SK-N-SH (cell line): ENCODE measurements around the gene FBXW11. TPM values are rescaled to one million over a fixed set of nuclear protein-coding genes. Genes with fewer than 3 reads are reported as not detected.

Experiments used
- CTCF ChIA-PET: fragments of 300-600, 350-600 bp; formaldehyde crosslinking; extraction: SDS; loops from one replicate; lab custom pipeline; 2021; lab: Yijun Ruan, JAX
- POLR2A ChIA-PET: fragments of 350-600 bp; sonication (Branson Sonifier 250); formaldehyde crosslinking; extraction: SDS; loops from one replicate; lab custom pipeline; 2020; ENCODE audit warnings: antibody characterized with exemption, inconsistent platforms; lab: Yijun Ruan, JAX
- DNase-seq: peaks from one replicate; pipeline ENCODE4 v3.0.0; 2012
- H2AFZ ChIP-seq: fragments of 200-600 bp; sonication (generic); 2 replicates; pipeline ENCODE4 v1.8.1; 2016; ENCODE audit warnings: antibody characterized with exemption, mild to moderate bottlenecking, low read depth
- H3F3A ChIP-seq: fragments of 200-600 bp; sonication (generic); replicated peaks from 2 replicates; pipeline ENCODE3; 2016; ENCODE audit warnings: antibody characterized with exemption, mild to moderate bottlenecking; ENCODE audit not compliant: insufficient read depth
- H3K27ac ChIP-seq, 2 experiments: fragments of 200-500 bp in 1 of 2; fragments of 200-600 bp in 1 of 2; sonication (Bioruptor generic) in 1 of 2; sonication (generic), shearing (Covaris generic) in 1 of 2; 2 replicates each; pipeline versions ENCODE4 v1.5.1 to v1.6.1; 2014 to 2016; ENCODE audit warnings: low read depth in 2 of 2, inconsistent platforms in 1 of 2, low read length in 1 of 2, mild to moderate bottlenecking in 1 of 2, mixed read lengths in 1 of 2
- H3K27me3 ChIP-seq: fragments of 200-600 bp; sonication (generic), shearing (Covaris generic); 2 replicates; pipeline ENCODE4 v1.6.1; 2016; ENCODE audit warnings: mixed run types; ENCODE audit not compliant: insufficient read depth
- H3K36me3 ChIP-seq, 2 experiments: fragments of 200-500 bp in 1 of 2; fragments of 200-600 bp in 1 of 2; sonication (Bioruptor generic) in 1 of 2; sonication (generic) in 1 of 2; replicated peaks in 1 of 2; 2 replicates each; pipeline versions ENCODE3 to v1.5.1; 2014 to 2016; ENCODE audit warnings: low read length in 1 of 2, mild to moderate bottlenecking in 1 of 2; ENCODE audit not compliant: insufficient read depth in 2 of 2, control insufficient read depth in 1 of 2
- H3K4me1 ChIP-seq, 2 experiments: fragments of 200-500 bp in 1 of 2; fragments of 200-600 bp in 1 of 2; sonication (Bioruptor generic) in 1 of 2; sonication (generic), shearing (Covaris generic) in 1 of 2; 2 replicates each; pipeline versions ENCODE4 v1.5.1 to v1.6.1; 2014 to 2016; ENCODE audit warnings: low read depth in 1 of 2, low read length in 1 of 2, mixed run types in 1 of 2; ENCODE audit not compliant: insufficient read depth in 2 of 2, control insufficient read depth in 1 of 2
- H3K4me2 ChIP-seq: fragments of 200-600 bp; sonication (generic), shearing (Covaris generic); 2 replicates; pipeline ENCODE4 v1.6.1; 2017; ENCODE audit warnings: mixed run types
- H3K4me3 ChIP-seq, 2 experiments: fragments of 200-500 bp in 1 of 2; fragments of 200-600 bp in 1 of 2; sonication (Bioruptor generic) in 1 of 2; sonication (generic), shearing (Covaris generic) in 1 of 2; 2 replicates each; pipeline versions ENCODE4 v1.5.1 to v1.8.1; 2014 to 2016; ENCODE audit warnings: low read depth in 2 of 2, inconsistent platforms in 1 of 2, low read length in 1 of 2, mild to moderate bottlenecking in 1 of 2, mixed read lengths in 1 of 2, moderate library complexity in 1 of 2
- H3K79me2 ChIP-seq: fragments of 200-600 bp; sonication (generic); 2 replicates; pipeline ENCODE4 v1.8.1; 2017; ENCODE audit warnings: mild to moderate bottlenecking; ENCODE audit not compliant: insufficient read depth
- H3K9ac ChIP-seq: fragments of 200-600 bp; sonication (generic); 2 replicates; pipeline ENCODE4 v1.6.1; 2017; ENCODE audit warnings: mixed run types
- H3K9me2 ChIP-seq: fragments of 200-600 bp; sonication (generic); 2 replicates; pipeline ENCODE4 v1.6.1; 2017; ENCODE audit warnings: mixed run types
- H3K9me3 ChIP-seq: fragments of 200-600 bp; sonication (generic); 2 replicates; pipeline ENCODE4 v1.6.1; 2017; ENCODE audit warnings: mixed run types, mild to moderate bottlenecking, moderate library complexity
- H4K20me1 ChIP-seq: fragments of 200-600 bp; sonication (generic); 2 replicates; pipeline ENCODE4 v1.6.1; 2017; ENCODE audit warnings: mild to moderate bottlenecking, mixed run types; ENCODE audit not compliant: insufficient read depth
- CHD2 ChIP-seq: fragments of 150-350 bp; IDR thresholded peaks from 2 replicates; pipeline ENCODE4 v1.6.1; 2018; ENCODE audit warnings: low read length; ENCODE audit not compliant: partially characterized antibody
- CTCF ChIP-seq: fragments of 200-600 bp; sonication (generic); IDR thresholded peaks from 2 replicates; pipeline ENCODE4 v1.6.1; 2017; ENCODE audit warnings: antibody characterized with exemption, mild to moderate bottlenecking, moderate library complexity
- EP300 ChIP-seq, 2 experiments: IDR thresholded peaks; 2 replicates each; pipeline versions ENCODE4 v1.4.0 to v1.6.1; 2012; ENCODE audit warnings: borderline replicate concordance in 1 of 2, low read depth in 1 of 2, low read length in 1 of 2
- IRF3 ChIP-seq: fragments of 150-350 bp; IDR thresholded peaks from 2 replicates; pipeline ENCODE4 v1.6.1; 2016; ENCODE audit warnings: mild to moderate bottlenecking, low read depth, low read length
- MEF2A ChIP-seq: IDR thresholded peaks from 2 replicates; pipeline ENCODE4 v1.4.0; 2012; ENCODE audit warnings: low read depth, borderline replicate concordance
- MXI1 ChIP-seq: IDR thresholded peaks from 2 replicates; pipeline ENCODE4 v1.6.1; 2012; ENCODE audit warnings: mild to moderate bottlenecking, low read depth, low read length, improper control_type of control experiment
- PBX3 ChIP-seq: IDR thresholded peaks from 2 replicates; pipeline ENCODE4; 2012
- RAD21 ChIP-seq: IDR thresholded peaks from 2 replicates; pipeline ENCODE4 v1.6.1; 2012; ENCODE audit warnings: mild to moderate bottlenecking, low read length
- RCOR1 ChIP-seq: fragments of 150-350 bp; IDR thresholded peaks from 2 replicates; pipeline ENCODE4 v1.6.1; 2017; ENCODE audit warnings: antibody characterized with exemption, low read length
- SMC3 ChIP-seq: IDR thresholded peaks from 2 replicates; pipeline ENCODE4 v1.6.1; 2012; ENCODE audit warnings: low read depth, low read length, improper control_type of control experiment
- YY1 ChIP-seq: IDR thresholded peaks from 2 replicates; pipeline ENCODE4 v1.4.0; 2012; ENCODE audit warnings: low read depth, mild to moderate bottlenecking
- WGBS: methylation state at CpG from one replicate; pipeline ENCODE4 v1.1.6; 2017; ENCODE audit warnings: low lambda C conversion rate; 5-methylcytosine and 5-hydroxymethylcytosine counted together
- polyA plus RNA-seq, 3 experiments: library from polyadenylated mRNA; depleted of rRNA; stranded (reverse); fragments of >200 nt; gene quantifications; 2 replicates each; pipeline ENCODE4 v1.2.3, GENCODE V29; 2012

FBXW11 gene
- polyA plus RNA-seq, 1 of the 3 experiments (the other 2 are of a cell fraction), result 37.5 TPM

- H3K9me3 ChIP-seq, result no peaks in the 10 kb centered on the region
- peaks cover 8% of the 10 kb centered on the region for H3F3A ChIP-seq
- POLR2A ChIA-PET, result no interaction called here
- no peak overlapping the region for H3K4me2 ChIP-seq
- no peak overlapping the region for H3K9ac ChIP-seq
- H3K27ac ChIP-seq, result no peak overlapping the region
- no peak overlapping the region for H2AFZ ChIP-seq
- peaks cover 90% of the 10 kb centered on the region for H4K20me1 ChIP-seq
- H3K4me1 ChIP-seq, result peaks cover 0 to 7% of the 10 kb centered on the region in 2 experiments; a peak in 2 of 4 replicates
- peak in 1 of 2 experiments; percentile 25; a peak in 1 of 4 replicates for TF ChIP-seq EP300 (IDR thresholded peaks at IDR 0.05; ENCODE audit: borderline replicate concordance in 1 of 2, low read depth in 1 of 2, low read length in 1 of 2)
- no peak for TF ChIP-seq MXI1
- TF ChIP-seq RCOR1, result no peak
- no peak for TF ChIP-seq PBX3
- TF ChIP-seq SMC3, result peak; percentile 76
- peak; percentile 85 for TF ChIP-seq CTCF
- no peak for TF ChIP-seq IRF3
- no peak for TF ChIP-seq CHD2
- no peak for TF ChIP-seq MEF2A
- no peak for TF ChIP-seq YY1
- peak; percentile 88 for TF ChIP-seq RAD21
- peak; percentile 52 for DNase-seq
- CTCF ChIA-PET, result interaction anchor here (0.7 to 8.8 kb wide), 27 partner anchors 8 to 488 kb away, joined by 3 to 122 read pairs (median 3); partner anchors contain the start of gene FGF18
- H3K4me3 ChIP-seq, result peak overlapping the region in 1 of 2 experiments; percentile 12; a peak in 1 of 4 replicates
- H3K36me3 ChIP-seq, result peaks cover 12 to 14% of the 10 kb centered on the region in 2 experiments
- 16% methylated on average over 4 of the region's 4 CpGs for WGBS
- H3K9me2 ChIP-seq, result no peaks in the 10 kb centered on the region
- peaks cover 72% of the 10 kb centered on the region for H3K79me2 ChIP-seq
- H3K27me3 ChIP-seq, result no peaks in the 10 kb centered on the region
Observed at GRCh38 chr5:171907725-171908343, 98.6 kb downstream of the FBXW11 start.
